HG03565 (cell line): ENCODE measurements around the gene MMS19.
A peak's percentile ranks its signal among the peaks of the same experiment; 100 is the strongest.
"Not testable (repeated sequence)": the region's sequence is repeated elsewhere in the genome, so short reads cannot be mapped to it uniquely, and the experiment has no call there.

Experiments used
- ATAC-seq: cut with Tn5 transposase; IDR thresholded peaks from one replicate; pipeline ENCODE4 v1.9.1; 2021; ENCODE audit warnings: mild to moderate bottlenecking, moderate library complexity; ENCODE audit not compliant: unreplicated experiment

The MMS19 gene

GRCh38 chr10:97427571-97428179 lies 70.5 kb downstream of the MMS19 start:
- no peak for ATAC-seq

- ATAC-seq = no peak
Observed at GRCh38 chr10:97426776-97427570, 71.2 kb downstream of the MMS19 start.

DNA sequence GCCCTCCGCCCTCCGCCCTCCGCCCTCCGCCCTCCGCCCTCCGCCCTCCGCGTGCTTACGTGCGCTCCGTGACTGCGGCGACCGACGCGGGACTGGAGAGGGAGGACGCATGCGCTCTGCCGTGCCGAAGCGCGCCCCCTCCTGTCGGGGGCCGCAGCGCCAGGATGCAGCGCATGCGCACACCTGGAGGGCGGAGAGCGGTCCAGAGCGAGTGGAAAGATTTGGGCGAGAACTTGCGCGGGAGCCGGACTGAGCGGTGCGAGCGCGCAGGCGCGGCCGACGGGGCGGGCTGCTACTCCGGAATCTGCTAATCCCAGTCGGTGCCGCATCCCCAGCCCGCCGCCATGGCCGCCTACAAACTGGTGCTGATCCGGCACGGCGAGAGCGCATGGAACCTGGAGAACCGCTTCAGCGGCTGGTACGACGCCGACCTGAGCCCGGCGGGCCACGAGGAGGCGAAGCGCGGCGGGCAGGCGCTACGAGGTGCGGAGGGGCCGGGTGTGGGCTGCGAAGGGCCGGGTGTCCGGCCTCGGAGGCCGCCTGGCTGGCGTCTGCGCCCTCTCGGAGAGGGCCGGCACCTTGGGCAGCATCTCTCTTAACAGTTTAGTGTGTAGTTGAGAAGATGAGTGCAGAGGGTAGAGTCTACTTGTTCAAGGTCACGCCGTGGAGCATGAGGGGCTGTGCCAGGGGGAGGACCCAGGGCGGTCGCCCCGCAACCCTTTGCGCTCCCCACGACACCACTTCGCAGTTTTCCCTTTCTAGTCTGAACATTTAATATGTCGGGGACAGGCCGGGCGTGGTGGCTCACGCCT lies 72.1 kb downstream of the MMS19 start, which contains the start of gene PGAM1:
Gene PGAM1 (plus strand): TSS at position 228 of the 812 bp plus-strand sequence. CDS start 117 bp downstream, at position 345.
- ATAC-seq = peak; percentile 82

DNA sequence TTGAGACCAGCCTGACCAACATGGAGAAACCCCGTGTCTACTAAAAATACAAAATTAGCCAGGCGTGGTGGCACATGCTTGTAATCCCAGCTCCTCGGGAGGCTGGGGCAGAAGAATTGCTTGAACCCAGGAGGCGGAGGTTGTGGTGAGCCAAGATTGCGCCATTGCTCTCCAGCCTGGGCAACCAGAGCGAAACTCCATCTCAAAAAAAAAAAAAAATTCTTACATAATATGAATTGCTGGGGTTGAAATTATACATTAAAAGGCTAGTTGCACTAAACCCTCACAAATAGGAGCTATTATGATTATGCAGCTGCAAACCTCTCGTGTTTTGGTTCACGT lies 74.5 kb downstream of the MMS19 start:
- ATAC-seq = not testable (repeated sequence)

DNA sequence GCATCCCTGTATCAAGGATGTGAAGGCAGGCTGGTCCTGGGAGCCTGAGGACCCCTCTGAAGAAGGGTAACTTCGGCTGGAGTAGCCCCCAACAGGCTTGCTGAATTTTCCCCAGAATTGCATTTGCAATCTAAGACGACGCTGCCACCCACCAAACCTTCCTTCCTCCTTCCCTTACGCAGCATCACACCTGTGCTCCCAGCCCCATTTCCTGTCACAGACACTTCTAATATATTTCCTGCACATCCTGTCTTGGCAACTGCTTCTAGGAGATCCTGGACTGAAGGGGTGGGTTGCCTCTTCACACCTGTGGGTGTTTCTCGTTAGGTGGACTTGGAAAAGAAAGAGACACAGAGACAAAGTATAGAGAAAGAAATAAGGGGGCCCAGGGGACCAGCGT lies 81.7 kb downstream of the MMS19 start:
- no peak for ATAC-seq

DNA sequence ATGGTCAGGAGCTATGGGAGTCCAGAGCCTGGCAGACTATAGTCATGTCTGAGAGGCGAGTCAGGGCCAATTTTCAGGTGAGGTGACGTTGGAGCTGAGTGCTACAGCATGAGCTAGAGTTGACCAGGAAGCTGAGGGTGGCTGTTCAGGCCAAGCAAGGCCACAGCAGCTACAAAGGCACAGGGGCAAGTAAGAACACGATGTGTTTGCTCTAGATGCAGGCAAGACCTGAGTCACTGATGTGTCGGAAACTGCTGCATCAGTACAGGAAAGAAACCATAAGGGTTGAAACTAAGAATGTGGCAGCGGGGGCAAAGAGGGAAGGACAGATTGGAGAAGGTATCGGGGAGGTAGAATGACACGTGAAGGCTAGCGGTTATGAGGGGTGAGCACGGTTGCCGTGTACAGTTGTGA lies 85.3 kb downstream of the MMS19 start:
- ATAC-seq = peak; percentile 53

DNA sequence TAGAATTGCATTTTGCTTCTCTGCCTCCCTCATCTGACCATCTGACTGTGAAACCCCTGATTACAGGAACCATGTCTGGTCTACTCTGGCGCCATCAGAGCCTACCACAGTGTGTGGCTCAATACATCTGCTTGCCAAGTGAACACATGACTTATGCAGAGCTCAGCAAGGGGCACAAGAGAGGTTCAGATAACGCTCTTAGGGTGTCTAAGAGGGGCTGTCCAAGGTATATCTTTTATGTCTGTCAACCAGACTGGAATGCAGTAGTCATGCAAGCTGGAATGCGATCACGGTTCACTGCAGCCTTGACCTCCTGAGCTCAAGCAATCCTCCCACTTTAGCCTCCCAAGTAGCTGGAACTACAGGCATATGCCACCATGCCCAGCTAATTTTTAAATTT lies 86.8 kb downstream of the MMS19 start:
- no peak for ATAC-seq

DNA sequence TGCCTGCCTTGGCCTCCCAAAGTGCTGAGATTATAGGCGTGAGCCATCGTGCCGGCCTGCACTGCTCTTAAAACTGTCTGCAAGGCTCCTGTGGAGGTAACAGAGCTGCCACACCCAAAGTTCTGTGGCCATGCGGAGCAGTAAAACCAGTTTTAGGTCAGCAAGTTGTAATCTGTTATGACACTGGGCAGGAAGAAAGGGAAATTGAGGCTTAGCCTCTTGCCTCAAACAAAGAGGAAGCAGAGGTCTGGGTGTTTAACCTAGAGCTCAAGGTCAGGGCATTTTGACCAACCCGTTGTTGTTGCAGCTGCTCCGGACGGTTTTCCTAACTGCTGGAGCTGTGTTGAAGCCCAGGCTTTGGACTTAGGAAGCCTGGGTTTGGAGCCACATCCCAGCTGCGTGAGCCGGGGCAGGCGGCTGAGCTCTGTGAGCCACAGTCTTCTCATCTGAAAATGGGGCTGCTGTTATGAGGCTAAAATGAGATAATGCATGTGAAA lies 89.7 kb downstream of the MMS19 start:
- ATAC-seq = no peak
